ENCODE results near the gene PATZ1.
"Not testable (repeated sequence)": the region's sequence is repeated elsewhere in the genome, so short reads cannot be mapped to it uniquely, and the experiment has no call there.

Gene PATZ1

DNA sequence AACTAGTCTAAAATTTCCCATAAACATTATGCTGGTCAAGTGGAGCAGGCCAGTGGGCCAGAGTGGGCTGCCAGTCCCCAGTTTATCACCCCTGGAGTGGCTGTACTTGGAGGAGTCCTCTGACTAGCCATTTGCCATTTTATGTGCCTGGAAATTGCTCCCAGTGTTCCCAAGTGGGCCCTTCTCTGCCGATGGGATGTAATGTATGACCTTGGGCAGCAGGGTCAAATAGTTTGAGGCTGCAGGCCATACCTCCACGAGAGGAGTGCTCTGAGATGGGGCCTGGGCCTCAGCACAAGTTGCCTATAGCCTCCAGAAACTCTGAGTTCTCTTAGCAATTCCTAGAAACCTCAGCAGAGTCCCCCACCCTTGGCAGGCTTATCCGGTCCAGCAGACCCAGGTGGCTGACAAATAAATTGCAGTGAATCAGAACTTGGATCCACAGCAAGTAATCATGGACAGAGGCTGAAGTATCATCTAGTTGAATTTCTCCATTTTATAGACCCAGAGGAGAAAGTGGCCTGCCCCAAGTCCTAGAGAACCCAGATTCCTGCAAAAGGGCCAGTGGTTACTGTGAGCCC is 17.8 kb upstream of the PATZ1 start:
- H3K27ac ChIP-seq: no peak overlapping the region
- TF ChIP-seq, protein P1, sequence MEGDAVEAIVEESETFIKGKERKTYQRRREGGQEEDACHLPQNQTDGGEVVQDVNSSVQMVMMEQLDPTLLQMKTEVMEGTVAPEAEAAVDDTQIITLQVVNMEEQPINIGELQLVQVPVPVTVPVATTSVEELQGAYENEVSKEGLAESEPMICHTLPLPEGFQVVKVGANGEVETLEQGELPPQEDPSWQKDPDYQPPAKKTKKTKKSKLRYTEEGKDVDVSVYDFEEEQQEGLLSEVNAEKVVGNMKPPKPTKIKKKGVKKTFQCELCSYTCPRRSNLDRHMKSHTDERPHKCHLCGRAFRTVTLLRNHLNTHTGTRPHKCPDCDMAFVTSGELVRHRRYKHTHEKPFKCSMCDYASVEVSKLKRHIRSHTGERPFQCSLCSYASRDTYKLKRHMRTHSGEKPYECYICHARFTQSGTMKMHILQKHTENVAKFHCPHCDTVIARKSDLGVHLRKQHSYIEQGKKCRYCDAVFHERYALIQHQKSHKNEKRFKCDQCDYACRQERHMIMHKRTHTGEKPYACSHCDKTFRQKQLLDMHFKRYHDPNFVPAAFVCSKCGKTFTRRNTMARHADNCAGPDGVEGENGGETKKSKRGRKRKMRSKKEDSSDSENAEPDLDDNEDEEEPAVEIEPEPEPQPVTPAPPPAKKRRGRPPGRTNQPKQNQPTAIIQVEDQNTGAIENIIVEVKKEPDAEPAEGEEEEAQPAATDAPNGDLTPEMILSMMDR (IDR thresholded peaks at IDR 0.05): no peak
- DNase-seq (ENCODE audit: low spot score): no peak
- H3K4me3 ChIP-seq: no peak overlapping the region

DNA sequence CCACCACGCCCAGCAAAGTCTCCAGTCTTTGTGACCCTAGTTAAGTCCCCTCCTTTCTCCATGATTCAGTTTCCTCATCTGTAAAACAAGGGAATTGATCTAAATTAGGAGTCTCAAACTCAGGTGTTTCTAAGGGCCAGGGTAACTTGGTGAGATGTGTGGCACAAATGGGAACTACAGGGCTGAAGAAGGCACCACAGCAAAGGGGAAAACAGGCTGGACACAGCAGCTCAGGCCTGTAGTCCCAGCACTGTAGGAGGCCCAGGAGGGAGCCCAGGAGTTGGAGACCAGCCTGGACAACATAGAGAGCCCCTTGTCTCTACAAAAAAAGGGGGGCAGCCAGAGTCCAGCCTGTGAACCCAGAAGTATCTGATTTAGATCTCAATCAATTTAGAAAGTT is 15.6 kb upstream of the PATZ1 start:
- no peak overlapping the region for H3K4me3 ChIP-seq

DNA sequence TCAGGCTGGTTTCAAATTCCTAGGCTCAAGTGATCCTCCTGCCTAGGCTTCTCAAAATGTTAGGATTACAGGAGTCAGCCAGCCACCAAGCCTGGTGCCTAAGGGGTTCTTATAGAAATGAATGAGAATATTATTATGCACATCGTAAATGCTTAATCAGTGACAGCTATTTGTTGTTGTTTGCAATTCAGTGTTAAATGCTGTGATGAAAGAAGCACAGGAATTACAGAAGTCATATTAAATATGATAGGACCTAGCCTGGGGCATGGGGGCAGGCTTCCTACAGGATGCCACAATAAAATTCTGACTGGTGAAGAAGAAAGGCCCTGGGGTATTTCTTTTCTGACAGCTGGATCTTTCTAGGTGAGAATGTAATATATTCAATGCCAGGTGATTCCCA is 13.9 kb upstream of the PATZ1 start:
- Histone ChIP-seq H3K4me3 (no peak overlapping the region), H3K27ac (no peak overlapping the region)
- TF ChIP-seq, protein P1 (IDR thresholded peaks at IDR 0.05): no peak
- no peak for DNase-seq (ENCODE audit: low spot score)

More for the DNA sequence above, 15.6 kb upstream of the PATZ1 start:
- TF ChIP-seq, protein P1 (IDR thresholded peaks at IDR 0.05): no peak
- no peak for DNase-seq (ENCODE audit: low spot score)
- no peak overlapping the region for H3K27ac ChIP-seq

DNA sequence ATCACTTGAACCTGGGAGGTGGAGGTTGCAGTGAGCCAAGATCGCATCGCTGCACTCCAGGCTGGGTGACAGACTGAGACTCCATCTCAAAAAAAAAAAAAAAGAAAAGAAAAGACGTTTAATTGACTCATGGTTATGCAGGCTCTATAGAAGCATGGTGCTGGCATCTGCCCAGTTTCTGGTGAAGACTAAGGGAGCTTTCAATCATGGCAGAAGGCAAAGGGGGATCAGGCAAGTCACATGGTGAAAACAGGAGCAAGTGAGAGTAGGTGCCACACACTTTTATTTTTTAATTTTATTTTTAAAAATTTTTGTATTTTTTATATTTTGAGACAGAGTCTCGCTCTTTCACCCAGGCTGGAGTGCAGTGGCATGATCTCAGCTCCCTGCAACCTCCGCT is 8.4 kb upstream of the PATZ1 start:
- Histone ChIP-seq H3K27ac (no peak overlapping the region), H3K4me3 (no peak overlapping the region)
- DNase-seq (ENCODE audit: low spot score): no peak
- TF ChIP-seq, protein P1 (IDR thresholded peaks at IDR 0.05): no peak

DNA sequence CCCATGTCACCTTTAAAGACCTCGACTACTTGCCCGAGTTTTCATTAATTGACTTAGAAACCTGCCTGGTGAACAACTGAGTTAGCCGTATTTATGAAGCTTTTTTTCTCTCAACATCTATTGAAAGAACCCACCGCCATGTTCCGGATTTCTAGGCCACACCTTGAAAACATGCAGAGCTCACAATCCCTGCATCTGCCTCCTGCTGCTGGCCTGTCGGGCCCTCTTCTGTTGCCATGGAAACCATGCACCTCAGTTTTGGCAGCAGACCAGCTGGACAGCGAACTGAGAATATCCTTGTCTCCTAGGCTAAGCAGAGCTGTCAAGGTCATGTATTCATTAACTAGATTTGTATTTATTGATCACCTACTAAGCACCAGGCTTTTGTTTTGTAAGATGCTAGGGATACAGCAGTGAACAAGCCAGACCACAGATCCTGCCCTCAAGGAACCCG is 4.3 kb upstream of the PATZ1 start:
- no peak overlapping the region for H3K4me3 ChIP-seq
- no peak overlapping the region for H3K27ac ChIP-seq
- no peak for DNase-seq (ENCODE audit: low spot score)
- TF ChIP-seq, protein P1 (IDR thresholded peaks at IDR 0.05): no peak

DNA sequence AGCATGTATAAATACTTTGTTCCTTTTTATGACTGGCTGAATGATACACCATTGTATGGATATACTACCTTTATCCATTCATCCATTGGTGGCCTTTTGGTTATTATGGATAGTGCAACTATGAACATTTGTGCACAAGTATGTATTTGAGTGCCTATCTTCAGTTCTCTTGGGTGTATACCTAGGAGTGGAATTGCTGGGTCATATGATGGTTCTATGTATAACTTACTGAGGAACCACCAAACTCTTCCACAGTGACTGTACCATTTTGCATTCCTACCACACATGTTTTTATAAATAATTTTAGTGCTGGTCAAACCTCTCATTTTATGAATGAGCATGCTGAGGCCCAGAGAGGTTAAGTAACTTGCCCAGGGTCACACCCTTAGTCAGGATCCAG is 3.8 kb upstream of the PATZ1 start:
- DNase-seq (ENCODE audit: low spot score): no peak
- no peak overlapping the region for H3K4me3 ChIP-seq
- H3K27ac ChIP-seq: no peak overlapping the region
- TF ChIP-seq, protein P1 (IDR thresholded peaks at IDR 0.05): no peak

DNA sequence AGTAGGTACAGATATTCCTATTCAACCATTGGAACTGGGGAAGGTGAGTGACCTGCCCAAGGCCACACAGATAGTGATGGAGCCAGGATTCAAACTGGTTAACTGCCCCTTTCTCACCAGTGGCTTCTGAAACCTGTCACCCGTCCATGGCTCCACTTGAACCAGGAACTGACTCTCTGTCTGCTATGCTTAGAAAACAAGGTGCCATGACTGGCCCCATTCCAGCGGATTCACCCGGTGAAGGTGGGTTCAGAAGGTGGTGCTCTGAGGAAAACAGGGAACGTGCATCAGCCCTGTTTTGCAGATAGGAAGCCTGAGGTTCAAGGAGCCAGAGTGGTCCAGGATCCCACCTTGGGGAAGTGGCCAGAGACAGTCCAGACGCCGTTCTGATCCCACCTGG is 2.6 kb upstream of the PATZ1 start:
- Histone ChIP-seq H3K4me3 (no peak overlapping the region), H3K27ac (no peak overlapping the region)
- no peak for DNase-seq (ENCODE audit: low spot score)
- TF ChIP-seq, protein P1 (IDR thresholded peaks at IDR 0.05): no peak

DNA sequence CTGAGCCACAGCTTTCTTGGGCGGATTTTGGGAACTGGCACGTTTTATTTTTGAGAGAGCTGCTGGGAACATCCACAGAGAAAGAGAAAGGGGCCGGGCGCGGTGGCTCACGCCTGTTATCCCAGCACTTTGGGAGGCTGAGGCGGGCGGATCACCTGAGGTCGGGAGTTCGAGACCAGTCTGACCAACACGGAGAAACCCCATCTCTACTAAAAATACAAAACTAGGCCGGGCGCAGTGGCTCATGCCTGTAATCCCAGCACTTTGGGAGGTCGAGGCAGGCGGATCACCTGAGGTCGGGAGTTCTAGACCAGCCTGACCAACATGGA is 1.8 kb upstream of the PATZ1 start:
- peak overlapping the region; percentile 95 for H3K4me3 ChIP-seq
- not testable (repeated sequence) for DNase-seq (ENCODE audit: low spot score)
- H3K27ac ChIP-seq: peak overlapping the region in 1 of 2 donors; percentile 97
